Fibroblast of gingiva (primary cell): ENCODE data around the gene KCNQ1.

Experiments
- DNase-seq: peaks from one replicate; pipeline ENCODE4 v3.0.0-alpha.2; 2011; ENCODE audit warnings: low read depth

KCNQ1 gene

DNA sequence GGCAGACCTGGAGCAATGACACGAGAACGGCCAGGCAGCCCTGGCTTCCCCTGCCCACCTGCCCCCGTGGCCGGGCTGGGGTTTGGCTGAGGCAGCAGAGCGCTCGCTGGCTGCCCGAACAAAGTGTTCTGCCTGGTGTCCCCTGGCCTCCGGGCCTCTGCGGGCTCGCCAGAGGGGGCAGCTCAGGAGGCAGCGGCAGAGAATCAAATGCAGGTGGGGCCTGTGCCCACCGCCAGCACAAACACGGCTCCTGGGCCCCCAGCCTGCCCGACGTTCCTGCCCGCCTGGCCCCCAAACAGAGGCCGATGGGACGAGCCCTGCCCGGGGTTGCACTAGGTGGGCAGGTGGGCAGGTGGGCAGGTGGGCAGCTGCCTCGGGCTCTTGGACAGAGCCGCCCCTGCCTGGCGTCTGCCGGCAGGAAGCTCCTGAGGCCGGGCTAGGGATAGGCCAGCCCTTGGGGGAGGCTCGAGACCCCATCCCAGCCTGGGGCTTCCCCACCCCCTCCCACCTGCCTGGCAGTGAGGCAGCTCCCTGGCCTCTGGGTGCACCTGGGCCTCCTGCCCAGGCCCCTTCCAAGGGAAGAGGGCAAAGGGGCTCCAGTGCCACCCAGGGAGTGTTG lies 394.0 kb downstream of the KCNQ1 start:
- DNase-seq = no peak

DNA sequence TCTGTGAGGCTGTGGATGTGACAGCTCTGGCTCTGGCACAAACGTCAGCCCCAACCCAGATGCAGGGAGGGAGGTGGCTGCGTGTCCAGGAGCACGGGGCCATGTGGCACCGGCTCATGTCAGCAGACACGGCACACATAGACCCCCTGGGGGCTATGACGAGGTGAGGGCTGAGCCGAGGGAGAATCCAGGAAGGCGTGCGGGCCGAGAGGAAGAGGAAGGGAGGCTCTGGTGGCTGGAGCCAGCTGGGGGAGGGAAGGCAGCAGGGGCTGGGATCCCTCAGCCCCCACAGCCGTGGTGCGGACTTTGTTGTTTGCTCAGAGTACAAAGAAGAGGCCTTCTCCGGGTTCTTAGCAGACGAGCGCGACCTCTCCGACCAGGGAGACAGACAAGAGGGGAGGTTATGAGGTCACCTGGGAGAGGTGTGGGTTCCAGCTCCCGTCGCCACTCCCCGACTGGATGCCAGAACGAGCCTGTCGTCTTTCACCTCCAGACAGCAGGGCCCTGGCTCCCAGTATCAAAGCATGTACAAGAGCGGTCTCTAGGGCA lies 394.7 kb downstream of the KCNQ1 start:
- no peak for DNase-seq

DNA sequence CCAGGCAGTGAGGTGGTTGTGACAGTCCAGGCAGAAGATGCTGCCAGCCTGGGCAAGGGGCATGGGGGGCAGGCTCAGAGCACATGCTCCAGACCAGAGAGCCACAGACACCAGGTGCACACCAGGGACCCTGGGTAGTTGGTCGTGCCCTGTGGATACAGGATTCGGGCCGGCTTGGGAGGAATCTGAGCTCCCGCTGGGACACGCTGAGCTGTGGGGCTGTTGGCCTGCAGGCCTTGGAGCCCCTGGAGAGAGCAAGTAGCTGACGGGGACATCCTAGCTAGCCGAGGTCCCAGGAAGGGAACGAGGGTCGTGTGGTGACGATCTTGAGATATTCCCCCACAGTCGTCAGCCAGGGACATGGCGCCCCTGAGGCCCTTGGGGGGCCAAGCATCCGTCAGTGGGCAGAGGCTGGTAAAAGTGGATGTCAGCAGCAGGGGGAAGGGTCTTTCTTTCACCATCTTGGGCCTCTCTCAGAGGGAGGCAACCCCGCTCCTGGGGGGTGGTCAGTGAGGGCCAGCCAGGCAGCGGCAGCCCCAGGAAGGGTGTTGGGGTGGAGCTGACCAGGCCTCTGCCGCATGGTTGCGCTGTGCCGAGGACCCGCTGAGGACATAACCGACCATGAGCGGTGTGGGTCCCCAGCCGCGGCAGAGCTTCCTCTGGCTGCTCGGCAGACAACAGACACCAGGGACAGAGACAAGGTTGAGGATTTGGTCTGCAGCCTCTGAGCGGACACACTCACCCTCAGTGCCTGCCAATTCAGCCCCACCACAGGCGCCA lies 396.8 kb downstream of the KCNQ1 start:
- no peak for DNase-seq

DNA sequence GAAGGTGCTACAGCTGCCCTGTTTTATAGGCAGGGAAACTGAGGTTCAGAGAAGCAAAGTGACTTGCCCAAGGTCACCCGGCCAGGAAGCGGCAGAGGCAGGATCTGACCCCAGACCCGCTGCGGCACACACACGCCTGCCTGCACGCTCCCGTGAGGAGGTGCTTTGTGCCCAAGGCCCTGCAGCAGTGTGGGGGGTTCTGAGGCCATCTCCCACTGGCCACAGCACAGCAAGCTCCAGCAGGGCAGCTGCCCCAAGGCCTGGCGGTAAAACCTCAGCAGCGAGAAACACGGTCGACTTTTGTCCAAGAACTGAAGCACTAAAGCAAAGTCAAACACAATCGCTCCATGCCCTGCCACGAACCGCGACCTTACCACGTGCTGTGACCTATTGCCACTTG lies 398.1 kb downstream of the KCNQ1 start:
- DNase-seq = no peak

DNA sequence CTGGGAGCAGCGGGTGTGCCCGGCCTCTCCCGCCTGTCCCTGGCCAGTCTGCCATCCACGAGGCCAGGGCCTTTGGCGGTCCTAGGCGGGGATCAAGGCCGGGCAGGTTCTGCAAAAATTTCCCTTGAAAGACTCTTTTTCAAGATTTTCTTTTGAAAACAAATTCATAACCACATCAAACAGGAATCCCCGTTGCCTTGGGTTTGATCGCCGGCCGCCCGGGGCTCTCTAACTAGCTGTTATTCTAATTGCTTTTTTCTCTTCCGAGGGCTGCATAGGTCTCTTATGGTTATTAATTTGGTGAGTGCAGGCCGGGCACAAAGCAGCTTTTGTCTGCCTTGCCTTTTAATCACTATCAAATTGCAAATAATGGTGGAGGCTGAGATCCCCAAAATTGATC lies 398.7 kb downstream of the KCNQ1 start:
- no peak for DNase-seq

DNA sequence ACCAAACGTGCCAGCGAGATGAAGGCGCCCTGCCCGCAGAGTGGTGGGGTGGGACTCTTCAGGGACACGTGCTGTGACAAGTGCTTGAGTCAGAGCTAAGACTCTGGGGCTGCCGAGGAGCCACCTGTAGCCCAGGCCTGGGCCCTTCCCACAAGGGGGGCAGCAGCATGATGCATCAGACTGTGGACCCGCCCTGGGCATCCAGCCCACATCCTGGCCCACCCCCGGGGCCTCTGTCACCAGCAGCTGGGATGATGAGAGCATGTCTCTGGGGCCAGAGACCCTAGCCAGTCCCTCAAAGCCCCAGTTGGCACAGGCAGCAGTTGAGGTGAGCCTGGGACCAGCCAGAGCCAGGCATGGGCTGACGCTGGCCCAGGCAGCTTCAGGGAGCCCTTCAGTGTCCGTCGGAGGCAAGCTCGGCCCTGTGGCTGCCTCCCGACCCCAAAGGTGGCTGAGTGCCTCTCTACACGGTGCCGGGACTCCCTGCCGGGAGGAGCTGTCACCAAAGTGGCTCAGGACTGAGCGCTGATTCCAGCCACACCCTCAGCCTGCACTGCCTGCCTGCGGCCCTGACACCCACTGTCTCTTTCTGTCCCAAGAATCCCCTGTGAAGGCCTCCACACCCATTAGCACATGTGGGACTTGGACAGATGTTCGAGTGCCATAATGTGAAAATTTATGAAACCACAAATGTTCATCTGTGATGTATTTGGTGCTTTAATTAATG lies 399.5 kb downstream of the KCNQ1 start:
- no peak for DNase-seq

DNA sequence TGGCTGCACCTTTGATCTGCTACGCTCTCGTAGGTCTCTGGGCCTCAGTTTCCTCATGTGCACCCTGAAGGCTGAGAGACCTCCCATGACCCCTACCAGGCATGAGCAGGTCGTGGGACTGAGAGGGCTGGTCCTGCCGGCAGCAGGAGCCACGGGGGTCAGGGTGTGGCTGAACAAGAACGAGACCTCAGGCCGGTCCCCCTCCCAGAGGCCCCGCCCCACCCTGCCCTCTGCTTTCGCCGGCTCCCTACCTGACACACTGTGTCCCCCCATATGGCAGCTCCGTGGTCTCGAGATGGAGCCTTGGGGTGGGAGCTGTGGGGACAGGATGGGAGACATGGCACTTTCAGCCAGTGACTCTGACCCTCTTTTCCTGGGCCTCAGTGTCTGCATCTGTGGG lies 400.2 kb downstream of the KCNQ1 start:
- DNase-seq = no peak

DNA sequence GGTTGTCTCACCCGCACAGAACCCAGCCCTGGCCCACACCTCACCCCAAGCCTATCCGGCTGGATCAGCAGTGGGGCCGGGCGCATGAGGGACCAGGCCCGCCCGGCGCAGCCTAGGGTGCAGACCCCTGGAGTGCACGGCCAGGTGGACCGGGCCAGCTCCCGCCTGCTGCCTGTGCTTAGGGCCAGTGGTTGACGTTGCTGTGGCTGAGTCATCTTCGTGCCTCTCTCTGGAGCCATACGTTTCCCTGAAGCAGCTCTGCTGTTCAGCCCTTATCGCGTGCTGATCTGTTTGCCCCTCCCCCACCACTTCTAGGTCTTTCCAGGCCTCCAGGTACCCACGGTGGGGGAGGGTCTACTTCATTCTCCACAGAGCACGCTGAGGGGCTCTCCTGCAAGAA lies 401.2 kb downstream of the KCNQ1 start:
- no peak for DNase-seq

DNA sequence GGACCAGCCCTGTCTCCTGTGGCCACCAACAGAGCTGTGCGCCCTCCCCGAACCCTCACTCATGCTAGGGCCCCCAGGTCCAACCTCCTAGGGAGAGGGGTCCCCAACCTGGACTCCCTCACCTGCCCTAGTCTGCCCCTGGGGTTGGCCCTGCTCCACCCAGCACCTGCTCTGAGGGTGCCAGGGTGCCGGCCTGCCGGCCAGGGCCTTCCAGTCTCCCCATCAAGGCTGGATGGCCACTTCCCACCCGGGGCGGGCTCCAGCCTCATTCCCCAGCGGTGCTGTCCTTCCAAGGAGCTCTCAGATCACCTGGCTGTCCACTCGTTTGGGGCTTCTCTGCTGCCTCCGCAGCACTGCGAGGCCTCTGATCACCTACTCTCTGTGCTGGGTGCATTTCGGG lies 401.7 kb downstream of the KCNQ1 start:
- no peak for DNase-seq

DNA sequence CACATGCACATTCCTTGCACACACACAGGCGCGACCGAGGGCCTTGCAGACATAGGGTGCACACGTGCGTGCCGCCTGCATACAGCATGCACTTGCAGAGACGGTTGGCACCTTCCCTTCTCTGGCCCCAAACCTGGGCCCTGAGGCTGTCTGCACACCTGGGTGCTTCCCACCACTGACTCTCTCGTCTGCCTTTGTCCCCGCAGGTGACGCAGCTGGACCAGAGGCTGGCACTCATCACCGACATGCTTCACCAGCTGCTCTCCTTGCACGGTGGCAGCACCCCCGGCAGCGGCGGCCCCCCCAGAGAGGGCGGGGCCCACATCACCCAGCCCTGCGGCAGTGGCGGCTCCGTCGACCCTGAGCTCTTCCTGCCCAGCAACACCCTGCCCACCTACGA lies 402.8 kb downstream of the KCNQ1 start:
- DNase-seq = no peak

DNA sequence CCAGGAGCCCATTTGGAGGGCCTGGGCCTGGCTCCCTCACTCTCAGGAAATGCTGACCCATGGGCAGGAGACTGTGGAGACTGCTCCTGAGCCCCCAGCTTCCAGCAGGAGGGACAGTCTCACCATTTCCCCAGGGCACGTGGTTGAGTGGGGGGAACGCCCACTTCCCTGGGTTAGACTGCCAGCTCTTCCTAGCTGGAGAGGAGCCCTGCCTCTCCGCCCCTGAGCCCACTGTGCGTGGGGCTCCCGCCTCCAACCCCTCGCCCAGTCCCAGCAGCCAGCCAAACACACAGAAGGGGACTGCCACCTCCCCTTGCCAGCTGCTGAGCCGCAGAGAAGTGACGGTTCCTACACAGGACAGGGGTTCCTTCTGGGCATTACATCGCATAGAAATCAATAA lies 403.7 kb downstream of the KCNQ1 start:
- DNase-seq = no peak

DNA sequence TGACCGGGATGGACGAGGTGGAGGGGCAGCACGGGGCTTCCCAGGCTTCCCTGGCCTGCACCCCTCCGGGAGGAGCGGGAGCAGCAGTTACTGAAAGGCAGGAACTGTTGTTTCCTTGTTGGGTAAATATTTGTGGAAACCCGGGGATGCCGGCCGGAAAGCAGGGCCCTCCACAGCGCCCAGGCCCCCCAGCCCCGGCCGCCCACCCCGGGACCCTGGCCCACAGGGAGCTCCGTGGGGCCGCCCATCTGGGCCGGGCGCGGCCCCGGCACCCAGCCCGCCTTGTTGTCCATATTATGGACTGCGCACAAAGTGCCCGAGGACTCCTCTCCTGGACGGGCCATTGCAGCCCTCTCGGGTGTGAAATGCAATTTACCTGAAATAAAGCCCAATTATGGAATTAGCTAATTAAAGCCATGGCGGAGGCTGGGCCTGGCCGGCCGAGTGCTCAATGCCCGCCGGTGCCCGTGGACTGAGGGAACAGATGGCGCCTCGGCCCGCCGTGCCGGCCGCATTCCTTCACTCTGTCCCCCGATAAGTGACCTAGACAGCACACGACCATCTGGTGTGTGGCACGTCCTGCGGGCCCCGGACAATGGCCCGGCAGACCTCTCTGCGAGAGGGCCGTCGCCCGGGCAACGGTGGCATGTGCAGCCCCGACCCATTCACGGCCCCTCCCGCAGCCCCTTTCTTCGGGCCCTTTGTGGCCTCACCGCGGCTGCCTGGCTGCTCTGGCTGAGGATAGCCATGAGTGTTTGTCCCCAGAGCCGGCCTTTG lies 405.4 kb downstream of the KCNQ1 start:
- no peak for DNase-seq

DNA sequence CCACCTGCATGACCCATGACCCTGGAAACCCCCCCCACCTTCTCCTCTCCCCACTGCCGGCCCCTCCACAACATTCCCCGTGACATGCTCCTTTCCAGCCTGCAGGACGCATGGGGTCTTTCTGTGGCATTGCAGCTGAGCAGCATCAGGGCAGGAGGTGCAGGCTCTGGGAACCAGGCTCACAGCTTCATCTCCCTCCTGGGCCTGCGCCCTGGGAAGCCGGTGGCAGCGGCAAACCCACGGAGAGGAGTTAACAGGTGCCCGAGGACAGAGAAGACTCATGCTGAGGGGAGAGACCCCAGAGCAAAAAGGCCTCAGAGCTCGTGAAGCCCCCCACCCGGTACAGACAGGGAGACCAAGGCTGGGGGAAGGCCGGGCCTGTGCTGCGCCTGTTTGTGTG lies 408.6 kb downstream of the KCNQ1 start:
- no peak for DNase-seq

DNA sequence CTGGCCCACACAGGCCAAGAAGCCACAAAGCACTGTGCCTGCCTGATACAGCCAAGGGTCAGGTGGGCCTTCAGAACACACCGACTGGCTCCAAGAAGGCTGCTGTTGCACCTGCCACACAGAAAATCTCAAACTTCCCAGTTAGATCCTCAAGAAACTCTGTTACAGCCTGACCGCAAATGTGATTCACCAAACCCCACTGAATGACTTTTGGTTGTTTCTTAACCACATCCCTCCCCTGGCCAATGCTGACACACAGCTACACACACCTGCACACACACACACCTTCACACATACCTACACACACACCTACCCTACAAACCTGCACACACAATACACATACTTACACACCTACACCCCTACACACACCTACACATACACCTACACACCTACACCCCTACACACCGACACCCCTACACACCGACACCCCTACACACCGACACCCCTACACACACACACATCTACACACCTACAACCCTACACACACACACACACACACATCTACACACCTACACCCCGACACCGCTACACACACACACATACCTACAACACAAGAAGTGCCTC lies 409.3 kb downstream of the KCNQ1 start:
- DNase-seq = no peak

DNA sequence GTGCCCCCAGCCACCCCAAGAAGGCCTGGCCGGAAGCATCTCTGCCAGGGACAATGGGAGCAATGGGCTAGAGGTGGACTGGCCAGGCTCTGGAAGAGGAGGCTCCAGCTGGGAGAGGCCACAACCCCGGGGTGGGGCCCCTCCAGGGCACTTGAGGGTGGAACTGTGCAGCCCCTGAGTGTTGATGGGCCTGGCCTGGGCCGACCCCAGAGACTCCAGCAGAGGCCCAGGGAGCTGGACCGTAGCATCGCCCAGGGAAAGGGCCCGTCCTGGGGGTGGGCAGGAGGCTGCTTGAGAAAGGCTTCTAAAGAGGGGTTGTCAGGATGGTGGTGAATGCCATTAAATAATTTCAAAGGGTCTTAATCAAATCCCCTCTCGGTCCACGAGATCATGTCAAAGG lies 410.4 kb downstream of the KCNQ1 start:
- no peak for DNase-seq

DNA sequence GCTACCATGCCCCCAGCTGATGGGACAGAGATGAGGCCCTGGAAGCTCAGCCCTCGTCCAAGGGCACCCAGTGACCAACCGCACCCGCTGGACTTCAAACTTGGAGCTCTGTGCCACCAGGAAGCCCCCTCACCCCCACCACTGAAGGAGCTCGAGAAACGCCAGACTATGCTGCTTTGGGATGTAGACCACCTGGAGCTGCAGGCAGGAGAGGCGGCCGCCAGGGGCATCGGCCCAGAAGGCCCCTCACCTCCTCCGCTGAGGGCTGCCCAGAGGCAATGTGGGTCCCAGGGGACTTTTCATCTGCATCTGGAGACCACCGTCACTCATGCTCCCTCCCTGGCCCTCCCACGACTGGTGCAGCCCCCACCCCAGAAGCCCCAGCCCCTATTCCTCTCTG lies 412.5 kb downstream of the KCNQ1 start:
- DNase-seq = no peak

DNA sequence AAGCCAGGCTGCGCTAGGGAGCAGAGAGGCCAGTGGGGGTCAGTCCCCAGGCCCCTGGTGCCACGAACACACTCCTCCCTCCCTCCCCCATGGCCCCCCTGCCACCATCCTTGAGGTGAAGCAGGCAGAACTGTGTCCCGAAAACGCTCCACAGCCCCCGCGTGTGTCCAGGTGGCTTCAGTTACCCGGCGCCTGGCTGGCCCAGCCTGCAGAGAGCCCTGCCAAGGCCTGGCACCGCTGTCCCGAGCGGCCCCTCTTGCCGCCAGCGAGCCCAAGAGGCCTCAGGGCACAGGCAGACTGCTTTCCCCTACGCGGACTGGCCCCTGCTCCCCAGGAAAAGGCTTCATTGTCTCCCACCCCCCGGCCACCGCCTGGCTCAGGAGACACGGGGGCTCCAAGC lies 413.1 kb downstream of the KCNQ1 start:
- DNase-seq = no peak

DNA sequence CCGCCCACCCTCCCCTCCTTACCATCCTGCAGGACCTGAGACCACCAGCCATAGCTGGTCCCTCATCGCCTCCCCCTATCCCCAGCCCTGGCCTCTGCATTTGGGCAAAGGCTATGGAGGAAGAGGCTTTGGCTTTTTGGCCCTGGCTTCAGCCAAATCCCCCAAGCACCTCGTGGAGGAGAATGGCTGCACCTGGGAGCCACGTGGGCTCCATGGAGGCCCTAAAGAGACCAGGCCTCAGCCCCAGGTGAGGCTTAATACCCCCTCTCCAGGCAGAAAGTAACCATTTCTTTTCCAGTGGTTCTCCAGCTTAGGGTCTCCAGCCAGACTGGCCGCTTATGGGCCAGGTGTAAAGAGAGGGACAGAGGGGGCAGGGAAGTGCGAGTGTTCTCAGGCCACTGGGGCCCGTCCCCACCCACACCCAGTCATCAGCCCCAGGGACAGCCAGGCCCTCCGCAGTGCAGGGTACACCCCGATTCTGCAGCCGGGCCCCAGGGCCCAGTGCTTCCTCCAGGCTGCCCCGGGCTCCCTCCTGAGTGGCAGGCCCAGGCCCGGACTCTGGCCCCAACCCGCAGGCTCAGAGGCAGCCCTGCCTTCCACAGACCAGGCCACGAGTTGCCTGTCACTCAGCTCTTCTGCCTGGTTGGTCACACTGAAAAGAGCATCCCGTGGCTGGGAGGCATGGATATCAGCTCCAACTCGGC lies 414.3 kb downstream of the KCNQ1 start:
- DNase-seq = no peak

DNA sequence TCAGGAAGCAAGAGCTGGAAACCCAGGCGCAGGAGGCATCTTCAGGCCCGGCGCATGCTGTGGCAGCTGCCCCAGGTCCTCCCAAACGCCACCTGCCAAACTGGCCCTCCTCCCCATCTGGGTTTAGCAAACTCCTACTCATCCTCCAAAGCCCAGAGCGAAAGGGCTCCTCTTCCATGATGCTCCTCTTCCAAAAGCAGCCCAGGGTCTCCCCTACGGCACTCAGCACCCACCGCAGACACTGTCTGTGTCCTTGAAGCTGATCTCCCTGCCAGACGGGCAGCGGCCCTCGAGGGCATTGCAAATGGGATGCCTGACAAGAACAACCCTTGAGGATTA lies 414.9 kb downstream of the KCNQ1 start:
- no peak for DNase-seq

DNA sequence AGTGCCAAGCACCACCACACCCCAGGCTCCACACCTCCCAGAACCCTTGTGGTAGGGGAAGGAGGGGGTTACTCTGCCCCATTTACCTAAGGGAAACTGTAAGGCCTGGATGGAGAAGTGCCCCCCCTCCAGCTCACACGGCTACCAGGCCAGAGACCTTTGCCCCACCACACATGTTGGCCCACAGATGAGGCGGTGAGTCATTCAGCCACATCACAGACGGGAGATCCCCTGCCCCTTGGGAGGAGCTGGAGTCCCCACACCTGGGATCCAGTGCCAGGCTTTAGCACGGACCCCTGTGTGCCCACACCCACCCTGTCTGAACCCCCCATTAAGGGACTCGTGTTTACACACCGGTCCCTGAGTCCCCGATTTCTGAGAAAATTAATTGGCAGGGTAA lies 415.8 kb downstream of the KCNQ1 start:
- DNase-seq = peak; percentile 10
